H1 (cell line): ENCODE results near the gene TSGA10IP. TPM values are rescaled to one million over a fixed set of nuclear protein-coding genes. Genes with fewer than 3 reads are reported as not detected.

Experiments
- CTCF ChIA-PET: fragments of 300-600 bp; sonication (Branson Sonifier 250); formaldehyde crosslinking; loops from one replicate; lab custom pipeline; 2021; ENCODE audit not compliant: partially characterized antibody; lab: Charles Lee
- POLR2A ChIA-PET: fragments of 300-600 bp; sonication (Branson Sonifier 250); formaldehyde crosslinking; loops from one replicate; lab custom pipeline; 2021; ENCODE audit warnings: inconsistent platforms; ENCODE audit not compliant: partially characterized antibody; lab: Charles Lee
- DNase-seq, 2 experiments: peaks; one replicate each; pipeline versions ENCODE4 v3.0.0 to v3.0.0-alpha.2; 2010 to 2022; ENCODE audit warnings: low spot score in 2 of 2, low read depth in 1 of 2, mixed read lengths in 1 of 2
- FAIRE-seq: peaks from 2 replicates; lab custom pipeline; 2011; peaks lifted over from hg19 to GRCh38; lab: Jason Lieb, UNC
- H2AFZ ChIP-seq: 2 replicates; pipeline ENCODE4 v1.8.1; 2012; ENCODE audit warnings: low read length, inconsistent platforms
- H2AK5ac ChIP-seq: 2 replicates; pipeline ENCODE4 v1.6.1; 2013; ENCODE audit warnings: low read depth, low read length
- H2BK120ac ChIP-seq: replicated peaks from 2 replicates; pipeline ENCODE3; 2013; ENCODE audit warnings: low read depth, low read length, inconsistent platforms
- H2BK12ac ChIP-seq: 2 replicates; pipeline ENCODE4 v1.6.1; 2013; ENCODE audit warnings: low read depth, low read length
- H2BK15ac ChIP-seq: 2 replicates; pipeline ENCODE4 v1.6.1; 2013; ENCODE audit warnings: low read length
- H2BK20ac ChIP-seq: 2 replicates; pipeline ENCODE4 v1.6.1; 2013; ENCODE audit warnings: low read length
- H2BK5ac ChIP-seq: 2 replicates; pipeline ENCODE4 v1.6.1; 2013; ENCODE audit warnings: low read depth, low read length
- H3K14ac ChIP-seq: 2 replicates; pipeline ENCODE4 v1.6.1; 2013; ENCODE audit warnings: inconsistent platforms; ENCODE audit not compliant: insufficient read length
- H3K18ac ChIP-seq: 2 replicates; pipeline ENCODE4 v1.6.1; 2013; ENCODE audit warnings: low read length; ENCODE audit errors: extremely low read depth
- H3K23ac ChIP-seq: 2 replicates; pipeline ENCODE4 v1.6.1; 2013; ENCODE audit warnings: inconsistent platforms; ENCODE audit not compliant: insufficient read length
- H3K23me2 ChIP-seq: 2 replicates; pipeline ENCODE4 v1.6.1; 2013; ENCODE audit warnings: low read depth, low read length
- H3K27ac ChIP-seq: 2 replicates; pipeline ENCODE4 v1.6.1; 2011; ENCODE audit warnings: low read depth, low read length, inconsistent platforms
- H3K27me3 ChIP-seq, 4 experiments: replicated peaks in 1 of 4; 1 replicate in 1 of 4; 2 replicates in 3 of 4; pipeline versions ENCODE4 v1.6.1 to v1.8.1; 2011 to 2013; ENCODE audit warnings: low read length in 3 of 4, mild to moderate bottlenecking in 3 of 4, inconsistent platforms in 2 of 4, mixed read lengths in 2 of 4, moderate library complexity in 1 of 4; ENCODE audit not compliant: control insufficient read depth in 3 of 4, insufficient read depth in 3 of 4; ENCODE audit errors: extremely low read depth in 1 of 4
- H3K36me3 ChIP-seq, 4 experiments: 2 replicates each; pipeline versions ENCODE4 v1.6.1 to v1.8.1; 2011 to 2013; ENCODE audit warnings: mild to moderate bottlenecking in 4 of 4, low read length in 3 of 4, moderate library complexity in 2 of 4, control low read depth in 1 of 4, inconsistent platforms in 1 of 4; ENCODE audit not compliant: insufficient read depth in 4 of 4, control insufficient read depth in 2 of 4
- H3K4ac ChIP-seq: replicated peaks from 2 replicates; pipeline ENCODE3; 2013; ENCODE audit warnings: low read length, low read depth, mixed read lengths, inconsistent platforms; ENCODE audit not compliant: insufficient read length
- H3K4me1 ChIP-seq, 4 experiments: replicated peaks in 1 of 4; 1 replicate in 1 of 4; 2 replicates in 3 of 4; pipeline versions ENCODE4 v1.6.1 to v1.8.1; 2011 to 2013; ENCODE audit warnings: low read length in 3 of 4, inconsistent platforms in 2 of 4, mixed read lengths in 1 of 4; ENCODE audit not compliant: insufficient read depth in 4 of 4, control insufficient read depth in 3 of 4
- H3K4me2 ChIP-seq, 2 experiments: 2 replicates each; pipeline versions ENCODE4 v1.6.1 to v1.8.1; 2011 to 2013; ENCODE audit warnings: low read depth in 2 of 2, low read length in 2 of 2, control low read depth in 1 of 2, inconsistent platforms in 1 of 2, mild to moderate bottlenecking in 1 of 2; ENCODE audit not compliant: insufficient read depth in 1 of 2
- H3K4me3 ChIP-seq, 4 experiments: fragments of 200-600, 300-600 bp in 1 of 4; sonication (generic), shearing (Covaris generic), sonication (Bioruptor Twin) in 1 of 4; 2 replicates each; pipeline versions ENCODE4 v1.5.1 to v1.8.1; 2011 to 2016; ENCODE audit warnings: low read length in 4 of 4, low read depth in 3 of 4, control low read depth in 2 of 4, inconsistent platforms in 2 of 4, mild to moderate bottlenecking in 2 of 4, mixed read lengths in 1 of 4, moderate library complexity in 1 of 4; ENCODE audit not compliant: insufficient read depth in 2 of 4; ENCODE audit errors: extremely low read depth in 1 of 4
- H3K56ac ChIP-seq: replicated peaks from 2 replicates; pipeline ENCODE3; 2013; ENCODE audit warnings: low read depth, mild to moderate bottlenecking, mixed read lengths, low read length, inconsistent platforms; ENCODE audit not compliant: insufficient read length
- H3K79me1 ChIP-seq: 2 replicates; pipeline ENCODE4 v1.6.1; 2013; ENCODE audit warnings: low read depth, low read length, control low read depth
- H3K79me2 ChIP-seq, 2 experiments: 2 replicates each; pipeline versions ENCODE4 v1.6.1 to v1.8.1; 2012 to 2013; ENCODE audit warnings: low read length in 2 of 2, mild to moderate bottlenecking in 2 of 2, inconsistent platforms in 1 of 2; ENCODE audit not compliant: insufficient read depth in 2 of 2, control insufficient read depth in 1 of 2
- H3K9ac ChIP-seq, 4 experiments: replicated peaks in 1 of 4; 1 replicate in 1 of 4; 2 replicates in 3 of 4; pipeline versions ENCODE4 v1.6.1 to v1.8.1; 2011 to 2013; ENCODE audit warnings: low read depth in 3 of 4, low read length in 3 of 4, control low read depth in 2 of 4, mild to moderate bottlenecking in 2 of 4, moderate library complexity in 2 of 4, inconsistent platforms in 1 of 4; ENCODE audit errors: extremely low read depth in 1 of 4
- H3K9me3 ChIP-seq, 2 experiments: 2 replicates each; pipeline versions ENCODE4 v1.6.1 to v1.8.1; 2012 to 2013; ENCODE audit warnings: mild to moderate bottlenecking in 2 of 2, moderate library complexity in 2 of 2, control low read depth in 1 of 2, inconsistent platforms in 1 of 2, low read depth in 1 of 2, low read length in 1 of 2, mixed read lengths in 1 of 2; ENCODE audit not compliant: insufficient read depth in 2 of 2
- H4K20me1 ChIP-seq, 2 experiments: replicated peaks in 1 of 2; 2 replicates each; pipeline versions ENCODE3 to v1.8.1; 2011 to 2013; ENCODE audit warnings: inconsistent platforms in 2 of 2, low read length in 2 of 2, mild to moderate bottlenecking in 1 of 2; ENCODE audit not compliant: insufficient read depth in 2 of 2, control insufficient read depth in 1 of 2
- H4K5ac ChIP-seq: 2 replicates; pipeline ENCODE4 v1.6.1; 2013; ENCODE audit warnings: low read length, low read depth, mixed read lengths, inconsistent platforms; ENCODE audit not compliant: insufficient read length
- H4K8ac ChIP-seq: 2 replicates; pipeline ENCODE4 v1.8.0; 2013; ENCODE audit warnings: mild to moderate bottlenecking, moderate library complexity, low read length, inconsistent platforms; ENCODE audit not compliant: insufficient read depth; ENCODE audit errors: extremely low read depth
- H4K91ac ChIP-seq: replicated peaks from 2 replicates; pipeline ENCODE3; 2013; ENCODE audit warnings: low read length, mixed read lengths, inconsistent platforms; ENCODE audit not compliant: insufficient read length
- HDAC2 ChIP-seq, 2 experiments: fragments of 300-600 bp in 1 of 2; sonication (generic) in 1 of 2; IDR thresholded peaks; 2 replicates each; pipeline ENCODE4 v1.6.1; 2011 to 2012; ENCODE audit warnings: low read depth in 2 of 2, low read length in 2 of 2, mild to moderate bottlenecking in 2 of 2, moderate library complexity in 2 of 2, borderline replicate concordance in 1 of 2, inconsistent platforms in 1 of 2
- MAFK ChIP-seq: IDR thresholded peaks from 2 replicates; pipeline ENCODE4 v1.6.1; 2012; ENCODE audit warnings: low read depth, mild to moderate bottlenecking, improper control_type of control experiment, low read length
- POU5F1 ChIP-seq: IDR thresholded peaks from 2 replicates; pipeline ENCODE4 v1.6.1; 2011; ENCODE audit warnings: low read depth, mild to moderate bottlenecking, low read length, moderate library complexity
- RBBP5 ChIP-seq: IDR thresholded peaks from 2 replicates; pipeline ENCODE4 v1.7.1; 2012; ENCODE audit warnings: low read depth, mild to moderate bottlenecking, inconsistent platforms, low read length, moderate library complexity, borderline replicate concordance
- RFX5 ChIP-seq: IDR thresholded peaks from 2 replicates; pipeline ENCODE4 v1.6.1; 2011; ENCODE audit warnings: low read depth, low read length, improper control_type of control experiment, borderline replicate concordance
- SAP30 ChIP-seq: fragments of 300-600 bp; sonication (generic); IDR thresholded peaks from 2 replicates; pipeline ENCODE4 v1.7.1; 2012; ENCODE audit warnings: low read length, moderate library complexity, mild to moderate bottlenecking, inconsistent platforms; ENCODE audit not compliant: insufficient read depth, insufficient replicate concordance
- SP1 ChIP-seq: IDR thresholded peaks from 2 replicates; pipeline ENCODE4 v1.6.1; 2011; ENCODE audit warnings: low read depth, low read length
- USF2 ChIP-seq: IDR thresholded peaks from 2 replicates; pipeline ENCODE4 v1.6.1; 2011; ENCODE audit warnings: low read length, improper control_type of control experiment
- WGBS, 2 experiments: shearing (Covaris generic) in 1 of 2; methylation state at CpG; one replicate each; pipeline versions ENCODE4 v1.1.6 to v1.1.7; 2013 to 2015; ENCODE audit warnings: low lambda C conversion rate in 2 of 2, mixed read lengths in 2 of 2, inconsistent platforms in 1 of 2, low coverage in 1 of 2, missing lambda C conversion rate in 1 of 2; ENCODE audit not compliant: insufficient replicate concordance in 2 of 2, insufficient coverage in 1 of 2, insufficient read length in 1 of 2; ENCODE audit errors: extremely low coverage in 1 of 2, missing lambda C conversion rate in 1 of 2; 5-methylcytosine and 5-hydroxymethylcytosine counted together
- polyA plus RNA-seq, 7 experiments: library from polyadenylated mRNA; depleted of rRNA in 3 of 7; stranded (reverse) in 5 of 7; unstranded in 2 of 7; fragments of >200 nt in 5 of 7; fragments of 200-250 nt in 2 of 7; gene quantifications; 1 replicate in 5 of 7; 2 replicates in 1 of 7; 4 replicates in 1 of 7; pipeline versions ENCODE4 v1.2.1 to v1.2.3, GENCODE V29; 2011 to 2013; ENCODE audit warnings: missing spikeins in 2 of 7, mixed read lengths in 2 of 7
- total RNA-seq: library from RNA; stranded (reverse); fragmentation: NEBNext Ultra II Directional; extraction: Animal tissue kit (Norgen Biotek cat#: 25700); gene quantifications from 2 replicates; pipeline ENCODE4 v1.2.1, GENCODE V29; 2021

TSGA10IP gene
- total and polyA plus RNA-seq, 2 of the 8 experiments (the other 6 are each of a cell fraction or from before 2014, with no cell fraction given): 1.9 to 6.0 TPM

GRCh38 chr11:65906602-65907001 is 38.7 kb upstream of the TSGA10IP start:
- Histone ChIP-seq H2BK120ac (no peak overlapping the region), H3K9ac (no peak overlapping the region), H2BK15ac (no peak overlapping the region), H3K79me1 (no peaks in the 10 kb centered on the region), H3K4me3 (no peak overlapping the region), H3K23me2 (no peaks in the 10 kb centered on the region), H3K4ac (no peak overlapping the region), H3K56ac (no peak overlapping the region), H2BK12ac (no peak overlapping the region), H3K9me3 (no peaks in the 10 kb centered on the region), H3K14ac (no peak overlapping the region), H3K27me3 (peaks cover 4 to 24% (median 15%) of the 10 kb centered on the region in 4 experiments), H2AK5ac (no peak overlapping the region), H2BK5ac (no peak overlapping the region), H4K8ac (no peak overlapping the region), H4K91ac (no peak overlapping the region), H3K18ac (no peak overlapping the region), H4K5ac (no peak overlapping the region), H3K27ac (no peak overlapping the region), H3K79me2 (no peaks in the 10 kb centered on the region), H3K4me1 (peaks cover 0 to 6% (median 2%) of the 10 kb centered on the region in 4 experiments; a peak in 4 of 7 replicates), H4K20me1 (no peaks in the 10 kb centered on the region), H3K36me3 (no peaks in the 10 kb centered on the region), H3K23ac (no peak overlapping the region), H2AFZ (no peak overlapping the region), H2BK20ac (no peak overlapping the region), H3K4me2 (no peak overlapping the region)
- DNase-seq (no peak), FAIRE-seq (no peak)
- ChIA-PET CTCF (interaction anchor here (0.6 to 11.7 kb wide), 8 partner anchors 9 to 89 kb away, joined by 3 to 212 read pairs (median 4); partner anchors contain the start of genes CCDC85B, FIBP and MUS81), POLR2A (interaction anchor here (1.3 to 1.6 kb wide), 3 partner anchors 8 to 48 kb away, joined by 4 read pairs; no protein-coding TSS in a partner anchor)
- 87% methylated on average over 5 of the region's 5 CpGs; no CpG with 5 or more reads in 1 of the 2 experiments for WGBS, 2 experiments
- no peak for TF ChIP-seq HDAC2 (IDR thresholded peaks at IDR 0.05; ENCODE audit: borderline replicate concordance in 1 of 2, low read depth in 2 of 2, low read length in 2 of 2)
- no peak for TF ChIP-seq SP1
- TF ChIP-seq MAFK: no peak
- no peak for TF ChIP-seq RFX5
- no peak for TF ChIP-seq POU5F1
- TF ChIP-seq SAP30: no peak
- no peak for TF ChIP-seq RBBP5
- TF ChIP-seq USF2: no peak
